HepG2 (cell line): ENCODE results near the gene ZNF148. TPM values are rescaled to one million over a fixed set of nuclear protein-coding genes. Genes with fewer than 3 reads are reported as not detected.

Experiments used
- ARID4A ChIP-seq: sonication (generic); formaldehyde crosslinking; IDR thresholded peaks from 2 replicates; pipeline ENCODE4 v1.5.0; 2020; ENCODE audit warnings: mild to moderate bottlenecking, missing genetic modification reagents, borderline replicate concordance
- HDAC1 ChIP-seq: sonication (generic); formaldehyde crosslinking; IDR thresholded peaks from 2 replicates; pipeline ENCODE4 v1.5.1; 2020; ENCODE audit warnings: mild to moderate bottlenecking, missing genetic modification reagents
- KLF16 ChIP-seq, 2 experiments: sonication (generic) in 1 of 2; formaldehyde crosslinking in 1 of 2; IDR thresholded peaks; 2 replicates each; pipeline versions ENCODE4 v1.6.1 to v1.8.0; 2016 to 2023; ENCODE audit warnings: missing genetic modification reagents in 2 of 2, missing compliant biosample characterization in 1 of 2
- PAXIP1 ChIP-seq: sonication (generic); formaldehyde crosslinking; conservative IDR thresholded peaks from 2 replicates; pipeline ENCODE4 v1.4.0; 2020; ENCODE audit warnings: mild to moderate bottlenecking, missing genetic modification reagents, moderate library complexity
- SP4 ChIP-seq: sonication (generic); formaldehyde crosslinking; IDR thresholded peaks from 2 replicates; pipeline ENCODE4 v1.8.1; 2023; ENCODE audit warnings: mild to moderate bottlenecking, missing genetic modification reagents
- ZGPAT ChIP-seq: IDR thresholded peaks from 2 replicates; pipeline ENCODE4 v1.6.1; 2016; ENCODE audit warnings: mild to moderate bottlenecking
- ZMYM4 ChIP-seq: sonication (generic); formaldehyde crosslinking; IDR thresholded peaks from 2 replicates; pipeline ENCODE4 v1.8.1; 2023; ENCODE audit warnings: mild to moderate bottlenecking, missing genetic modification reagents
- ZNF407 ChIP-seq: sonication (generic); formaldehyde crosslinking; IDR thresholded peaks from one replicate; pipeline ENCODE4 v1.5.1; 2020; ENCODE audit warnings: mild to moderate bottlenecking, missing genetic modification reagents; ENCODE audit errors: not compliant biosample characterization
- polyA plus RNA-seq, 8 experiments: library from polyadenylated mRNA; depleted of rRNA in 3 of 8; stranded (reverse) in 7 of 8; unstranded in 1 of 8; fragments of >200 nt; fragmentation: Illumina TruSeq in 4 of 8; extraction: Trizol in 4 of 8; gene quantifications; 2 replicates each; pipeline versions ENCODE4 v1.2.1 to v1.2.3, GENCODE V29; 2011 to 2016; ENCODE audit warnings: low read depth in 4 of 8, missing spikeins in 1 of 8, mixed read lengths in 1 of 8; ENCODE audit not compliant: insufficient read depth in 1 of 8
- total RNA-seq, 5 experiments: library from RNA; depleted of rRNA; stranded (reverse); fragments of >200 nt; fragmentation: Illumina TruSeq; extraction: Trizol; gene quantifications; 2 replicates each; pipeline ENCODE4 v1.2.3, GENCODE V29; 2016; ENCODE audit warnings: low read depth in 1 of 5

ZNF148 gene
- total and polyA plus RNA-seq, 2 of the 13 experiments (the other 11 are each of a cell fraction or from before 2014, with no cell fraction given), result 10.6 to 36.1 TPM

GRCh38 chr3:125357032-125357658, 18.0 kb downstream of the ZNF148 start (continued):
- TF ChIP-seq PAXIP1 (CRISPR knock-in tag), result peak; percentile 48; the same call in 1 of the 2 replicates
- no peak; the same call in 1 of the 2 replicates for TF ChIP-seq SP4 (CRISPR knock-in tag)
- peak in 1 of 2 experiments; percentile 42; a peak in 1 of 4 replicates for TF ChIP-seq KLF16 (CRISPR knock-in tag; IDR thresholded peaks at IDR 0.05)
- TF ChIP-seq HDAC1, result peak; percentile 71
- peak; percentile 71 for TF ChIP-seq ZNF407 (CRISPR knock-in tag)
- TF ChIP-seq ZMYM4 (CRISPR knock-in tag), result peak; percentile 84
- TF ChIP-seq ZGPAT, result peak; percentile 64; the same call in 1 of the 2 replicates
- peak; percentile 88 for TF ChIP-seq ARID4A (CRISPR knock-in tag)
